Measurements from ENCODE around the gene FBXO11.

- no peak for TF ChIP-seq CTCF (conservative IDR thresholded peaks at IDR 0.05 in 1 of 2, IDR thresholded peaks at IDR 0.05 in 1 of 2; ENCODE audit: low read depth in 1 of 2, low read length in 2 of 2)
- no peak for TF ChIP-seq EZH2 (IDR thresholded peaks at IDR 0.05; ENCODE audit: low read length, missing control alignments)
These were observed 72.8 kb downstream of the FBXO11 start for GRCh38 chr2:47833516-47833968.

Data from fibroblast of lung (primary cell).